NOMO-1 treated with dmso at 0.1 percent for 144 hours (cell line): ENCODE results near the gene TULP4.
"Not testable (repeated sequence)": the region's sequence is repeated elsewhere in the genome, so short reads cannot be mapped to it uniquely, and the experiment has no call there.

ENCODE experiments used
- DNase-seq: peaks from one replicate; lab custom pipeline; 2025; ENCODE audit not compliant: unreplicated experiment; lab: John Stamatoyannopoulos, UW

TULP4 gene

GRCh38 chr6:158324136-158324535 is 11.9 kb downstream of the TULP4 start:
- DNase-seq = no peak

- DNase-seq = no peak
These were observed 14.9 kb downstream of the TULP4 start for GRCh38 chr6:158327211-158327610.

- DNase-seq = no peak
These were observed 16.7 kb downstream of the TULP4 start for GRCh38 chr6:158328952-158329351.

GRCh38 chr6:158329531-158329930 is 17.3 kb downstream of the TULP4 start:
- DNase-seq = no peak

- DNase-seq = no peak
These were observed 17.8 kb downstream of the TULP4 start for GRCh38 chr6:158330016-158330415.

GRCh38 chr6:158332237-158332636 is 20.0 kb downstream of the TULP4 start:
- DNase-seq = no peak

- DNase-seq = no peak
These were observed 20.8 kb downstream of the TULP4 start for GRCh38 chr6:158333094-158333493.

GRCh38 chr6:158334534-158334933 is 22.3 kb downstream of the TULP4 start:
- no peak for DNase-seq

- DNase-seq = no peak
These were observed 25.1 kb downstream of the TULP4 start for GRCh38 chr6:158337332-158337731.

- no peak for DNase-seq
These were observed 26.2 kb downstream of the TULP4 start for GRCh38 chr6:158338311-158339112.

- not testable (repeated sequence) for DNase-seq
These were observed 26.9 kb downstream of the TULP4 start for GRCh38 chr6:158339197-158339596.

GRCh38 chr6:158340252-158340651 is 28.0 kb downstream of the TULP4 start:
- DNase-seq = no peak

GRCh38 chr6:158344534-158344933 is 32.3 kb downstream of the TULP4 start:
- no peak for DNase-seq

GRCh38 chr6:158345444-158345843 is 33.2 kb downstream of the TULP4 start:
- DNase-seq = not testable (repeated sequence)

GRCh38 chr6:158347335-158347734 is 35.1 kb downstream of the TULP4 start:
- no peak for DNase-seq

- DNase-seq = not testable (repeated sequence)
These were observed 36.7 kb downstream of the TULP4 start for GRCh38 chr6:158348737-158349504.

GRCh38 chr6:158349505-158350275 is 37.4 kb downstream of the TULP4 start:
- DNase-seq = not testable (repeated sequence)

- not testable (repeated sequence) for DNase-seq
These were observed 38.5 kb downstream of the TULP4 start for GRCh38 chr6:158350731-158351130.

GRCh38 chr6:158353883-158354877 is 41.9 kb downstream of the TULP4 start:
- no peak for DNase-seq
